ENCODE results near the gene GFRA1. TPM values are rescaled to one million over a fixed set of nuclear protein-coding genes. Genes with fewer than 3 reads are reported as not detected.

The GFRA1 gene
- total RNA-seq, 1 donor from 2014 or later = not detected

DNA sequence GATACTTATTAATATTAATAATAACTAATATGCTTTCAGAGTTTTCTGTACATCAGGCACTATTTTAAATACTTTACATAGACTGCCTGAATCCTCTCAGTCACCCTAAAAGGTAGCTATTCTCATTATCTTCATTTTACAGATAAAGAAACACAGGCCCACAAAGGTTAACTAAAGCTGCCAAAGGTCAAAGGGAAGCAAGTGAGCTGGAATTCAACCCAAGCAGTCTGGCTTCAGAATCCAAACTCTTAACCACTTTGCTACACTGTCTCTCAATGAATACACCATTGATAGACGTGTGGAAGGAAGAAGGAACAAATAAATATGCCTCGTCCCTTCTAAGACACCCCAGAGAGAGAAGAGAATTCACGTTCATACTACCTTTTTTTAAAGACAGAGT lies 52.0 kb downstream of the GFRA1 start:
- no peaks in the 10 kb centered on the region for H3K4me1 Mint-ChIP-seq (ENCODE audit: low read depth)
- H3K9me3 Mint-ChIP-seq = no peaks in the 10 kb centered on the region
- no peaks in the 10 kb centered on the region for H3K36me3 Mint-ChIP-seq (ENCODE audit: low read depth)
- H3K27me3 Mint-ChIP-seq (ENCODE audit: insufficient read depth) = no peaks in the 10 kb centered on the region
- no peak overlapping the region for H3K27ac Mint-ChIP-seq
- no peak overlapping the region for H3K4me3 Mint-ChIP-seq
- DNase-seq (ENCODE audit: low spot score) = no peak
- intact Hi-C loops (cut with micrococcal nuclease) = no loop called here

DNA sequence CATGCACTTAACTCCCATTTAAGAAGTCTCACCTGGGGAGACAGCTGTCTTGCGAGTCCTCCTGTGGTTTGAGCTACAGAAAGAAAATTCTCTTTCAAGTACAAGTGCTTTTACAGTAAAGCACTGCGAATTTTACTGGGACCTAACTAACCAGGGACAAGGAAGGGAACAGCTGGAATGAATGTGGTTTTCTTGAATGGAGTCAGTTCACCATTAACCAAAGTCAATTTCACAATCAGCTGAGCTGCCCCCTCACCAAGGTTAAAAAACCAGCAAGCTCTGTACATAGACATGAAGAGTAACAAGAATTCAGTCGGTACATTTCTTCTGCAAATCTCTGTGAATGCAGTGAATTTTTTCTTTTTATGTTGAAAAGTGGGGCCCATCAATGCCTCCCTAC lies 56.3 kb downstream of the GFRA1 start:
- Mint-ChIP-seq H3K27me3 (ENCODE audit: insufficient read depth) (no peaks in the 10 kb centered on the region), H3K9me3 (no peaks in the 10 kb centered on the region), H3K4me3 (no peak overlapping the region), H3K27ac (no peak overlapping the region), H3K4me1 (ENCODE audit: low read depth) (no peaks in the 10 kb centered on the region), H3K36me3 (ENCODE audit: low read depth) (no peaks in the 10 kb centered on the region)
- intact Hi-C loops (cut with micrococcal nuclease) = no loop called here
- DNase-seq (ENCODE audit: low spot score) = no peak

DNA sequence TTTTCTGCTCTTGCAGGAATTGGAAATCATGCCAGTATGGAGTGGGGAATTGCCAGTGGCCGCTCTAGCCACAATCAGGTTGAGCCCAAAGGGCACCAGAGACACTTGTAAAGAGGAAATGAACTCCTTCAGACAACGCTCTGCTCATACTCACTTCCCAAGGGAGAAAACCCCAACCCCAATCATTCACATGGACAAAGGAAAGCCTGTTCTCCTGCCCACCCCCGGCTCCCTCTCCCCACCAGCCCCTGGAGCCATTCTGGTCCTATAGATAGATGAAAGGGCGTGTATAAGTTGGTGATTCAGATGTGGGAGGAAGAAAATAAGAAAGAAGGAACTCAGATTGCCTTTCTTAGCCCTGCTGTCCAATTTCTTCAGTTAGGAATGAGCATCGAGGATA lies 57.4 kb downstream of the GFRA1 start:
- no peaks in the 10 kb centered on the region for H3K4me1 Mint-ChIP-seq (ENCODE audit: low read depth)
- H3K27ac Mint-ChIP-seq = no peak overlapping the region
- intact Hi-C loops (cut with micrococcal nuclease) = no loop called here
- H3K4me3 Mint-ChIP-seq = no peak overlapping the region
- H3K9me3 Mint-ChIP-seq = no peaks in the 10 kb centered on the region
- H3K27me3 Mint-ChIP-seq (ENCODE audit: insufficient read depth) = no peaks in the 10 kb centered on the region
- no peaks in the 10 kb centered on the region for H3K36me3 Mint-ChIP-seq (ENCODE audit: low read depth)
- no peak for DNase-seq (ENCODE audit: low spot score)

DNA sequence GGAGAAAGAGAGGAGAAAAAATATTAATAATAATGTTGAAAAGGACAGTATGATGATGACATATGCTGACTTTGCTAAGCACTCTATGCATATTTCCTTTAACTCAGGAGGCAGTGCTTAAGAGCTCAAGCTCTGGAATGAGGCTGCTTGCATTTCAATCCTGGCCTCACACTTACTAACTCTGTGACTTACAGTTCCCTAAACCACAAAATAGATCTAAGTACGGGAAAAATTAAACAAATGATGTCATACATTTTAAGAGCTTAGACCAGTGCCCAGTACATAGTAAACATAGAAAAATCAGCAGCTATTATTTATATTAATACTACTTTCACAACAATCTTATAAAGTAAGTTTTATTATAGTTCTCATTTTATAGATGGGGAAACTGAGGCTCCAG lies 61.3 kb downstream of the GFRA1 start:
- Mint-ChIP-seq H3K27ac (no peak overlapping the region), H3K36me3 (ENCODE audit: low read depth) (no peaks in the 10 kb centered on the region), H3K9me3 (no peaks in the 10 kb centered on the region), H3K4me3 (no peak overlapping the region), H3K27me3 (ENCODE audit: insufficient read depth) (no peaks in the 10 kb centered on the region), H3K4me1 (ENCODE audit: low read depth) (no peaks in the 10 kb centered on the region)
- DNase-seq (ENCODE audit: low spot score) = no peak
- intact Hi-C loops (cut with micrococcal nuclease) = no loop called here

DNA sequence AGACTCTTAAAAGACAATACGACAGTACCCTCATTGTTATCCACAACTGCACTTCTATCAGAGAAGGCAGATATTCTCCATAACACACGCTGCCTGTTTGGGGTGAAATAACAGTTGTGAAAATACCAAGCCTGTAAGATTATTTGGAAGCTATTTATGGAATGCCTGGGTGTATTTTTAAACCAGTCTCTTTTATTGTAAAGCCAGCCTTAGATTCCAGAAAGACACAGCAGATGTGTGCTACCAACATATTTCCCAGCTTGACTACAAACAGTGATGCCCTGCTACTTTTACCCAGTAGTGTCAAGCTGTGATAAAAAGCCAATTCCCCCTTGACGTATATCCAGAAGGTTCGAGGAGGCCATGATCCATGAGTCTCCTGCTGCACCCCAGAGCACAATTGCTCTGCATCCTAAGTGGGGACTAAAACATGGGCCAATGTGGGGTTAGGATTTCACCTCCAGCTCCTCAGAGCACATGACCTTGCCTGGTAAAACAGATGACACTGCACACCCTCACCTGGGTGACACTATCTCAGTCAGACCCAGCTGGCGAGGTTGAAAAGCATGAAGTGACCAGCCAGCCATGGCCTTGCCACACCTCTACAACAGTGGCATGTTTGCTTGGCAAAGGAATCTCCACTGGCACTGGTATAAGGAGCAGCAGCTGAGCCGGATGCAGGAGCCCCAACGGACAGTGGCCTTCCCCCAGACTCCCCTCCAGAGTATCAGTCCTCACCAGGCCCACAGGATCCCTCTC lies 62.2 kb downstream of the GFRA1 start:
- Mint-ChIP-seq H3K4me3 (no peak overlapping the region), H3K4me1 (ENCODE audit: low read depth) (no peaks in the 10 kb centered on the region), H3K27ac (no peak overlapping the region), H3K36me3 (ENCODE audit: low read depth) (no peaks in the 10 kb centered on the region), H3K27me3 (ENCODE audit: insufficient read depth) (no peaks in the 10 kb centered on the region), H3K9me3 (no peaks in the 10 kb centered on the region)
- no peak for DNase-seq (ENCODE audit: low spot score)
- intact Hi-C loops (cut with micrococcal nuclease) = no loop called here

DNA sequence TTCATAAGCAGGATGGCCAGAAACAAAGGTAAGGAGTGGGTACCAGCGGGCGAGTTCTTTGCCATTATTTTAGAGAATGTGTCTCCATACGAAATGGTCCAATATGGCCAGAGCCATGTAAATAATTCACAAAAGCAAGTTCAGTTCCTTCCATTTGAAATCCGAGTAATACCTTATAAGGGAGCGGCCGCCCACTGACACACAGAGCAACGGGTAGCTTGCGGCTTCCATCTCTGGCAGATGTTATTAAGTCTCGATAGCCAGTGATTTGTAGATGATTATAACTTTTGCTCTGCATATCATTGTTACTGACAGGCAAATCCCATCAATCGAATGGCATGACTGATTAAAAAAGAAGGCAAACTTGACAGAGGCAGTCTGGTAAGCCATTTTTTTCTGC lies 63.2 kb downstream of the GFRA1 start:
- Mint-ChIP-seq H3K4me3 (no peak overlapping the region), H3K9me3 (no peaks in the 10 kb centered on the region), H3K27ac (no peak overlapping the region), H3K4me1 (ENCODE audit: low read depth) (no peaks in the 10 kb centered on the region), H3K27me3 (ENCODE audit: insufficient read depth) (no peaks in the 10 kb centered on the region), H3K36me3 (ENCODE audit: low read depth) (no peaks in the 10 kb centered on the region)
- DNase-seq (ENCODE audit: low spot score) = no peak
- intact Hi-C loops (cut with micrococcal nuclease) = no loop called here

DNA sequence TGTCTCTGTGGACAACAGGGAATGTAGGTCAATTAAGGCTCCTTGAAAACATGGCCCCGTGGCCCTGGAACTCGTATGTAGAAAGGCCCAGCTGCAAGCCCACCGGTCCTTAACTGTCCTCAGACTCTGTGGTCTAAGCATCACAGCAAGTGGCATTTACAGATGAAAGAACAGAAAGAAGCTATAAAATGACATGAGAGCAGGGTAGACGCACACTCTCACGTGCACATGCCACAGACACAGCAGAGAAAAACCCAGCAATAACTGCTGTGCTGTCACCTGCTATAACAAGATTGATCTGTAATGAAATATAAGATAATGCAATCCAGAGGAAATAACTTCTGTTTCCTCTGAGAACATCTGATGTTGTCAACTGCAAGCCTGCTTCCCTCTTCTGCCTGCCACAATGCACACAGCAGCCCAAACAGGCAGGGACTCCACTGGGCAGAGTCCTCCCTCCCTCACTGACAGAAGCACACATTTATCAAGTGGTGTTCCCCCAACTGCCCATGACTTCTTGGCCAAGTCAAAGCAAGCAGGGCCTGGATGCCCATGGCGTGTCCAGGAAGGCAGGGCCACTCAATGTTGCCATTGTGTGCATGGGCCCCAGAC lies 63.9 kb downstream of the GFRA1 start:
- H3K9me3 Mint-ChIP-seq = no peaks in the 10 kb centered on the region
- no peak overlapping the region for H3K4me3 Mint-ChIP-seq
- H3K27ac Mint-ChIP-seq = no peak overlapping the region
- H3K4me1 Mint-ChIP-seq (ENCODE audit: low read depth) = no peaks in the 10 kb centered on the region
- no peaks in the 10 kb centered on the region for H3K36me3 Mint-ChIP-seq (ENCODE audit: low read depth)
- intact Hi-C loops (cut with micrococcal nuclease) = no loop called here
- no peaks in the 10 kb centered on the region for H3K27me3 Mint-ChIP-seq (ENCODE audit: insufficient read depth)
- DNase-seq (ENCODE audit: low spot score) = no peak

DNA sequence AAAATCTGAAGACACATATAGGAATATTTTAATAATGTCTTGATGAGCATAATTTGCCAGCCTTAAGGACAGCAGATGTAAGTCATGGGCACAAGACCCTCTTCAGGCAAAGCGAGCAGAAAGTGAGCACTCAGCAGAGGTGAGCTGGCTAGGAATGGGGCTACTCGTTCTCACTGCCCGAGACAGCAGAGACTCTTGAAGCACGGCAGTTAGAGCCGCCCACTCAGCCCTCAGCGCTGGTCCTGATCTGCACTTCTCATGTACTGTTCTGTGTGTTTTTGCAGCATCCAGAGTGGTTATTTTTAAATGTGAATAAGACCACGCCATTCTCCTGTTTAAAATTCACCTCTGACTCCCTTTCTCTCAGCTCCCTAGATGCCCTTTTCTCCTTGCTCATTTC lies 65.3 kb downstream of the GFRA1 start:
- no peaks in the 10 kb centered on the region for H3K36me3 Mint-ChIP-seq (ENCODE audit: low read depth)
- no peaks in the 10 kb centered on the region for H3K27me3 Mint-ChIP-seq (ENCODE audit: insufficient read depth)
- no peak for DNase-seq (ENCODE audit: low spot score)
- intact Hi-C loops (cut with micrococcal nuclease) = no loop called here
- H3K4me3 Mint-ChIP-seq = no peak overlapping the region
- H3K4me1 Mint-ChIP-seq (ENCODE audit: low read depth) = no peaks in the 10 kb centered on the region
- H3K27ac Mint-ChIP-seq = no peak overlapping the region
- H3K9me3 Mint-ChIP-seq = no peaks in the 10 kb centered on the region

DNA sequence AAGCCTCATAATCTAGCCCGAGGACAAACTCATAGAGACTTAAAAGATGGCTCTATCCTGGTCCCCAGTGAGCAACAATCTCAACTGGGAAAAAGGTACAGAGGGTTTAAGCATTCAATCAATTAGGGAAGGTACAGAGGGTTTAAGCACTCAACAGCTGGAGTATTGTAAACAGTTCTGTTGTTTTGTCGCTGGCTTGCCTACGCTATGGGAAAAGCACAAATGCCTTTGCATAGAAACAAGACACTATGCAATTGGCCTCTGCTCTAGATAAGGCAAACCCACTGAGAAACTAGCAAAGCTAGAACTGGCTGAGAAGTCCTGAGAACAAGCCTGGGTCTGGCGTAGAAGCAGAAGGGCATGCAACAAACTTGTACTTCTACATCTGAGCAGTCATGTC lies 69.3 kb downstream of the GFRA1 start:
- H3K4me3 Mint-ChIP-seq = no peak overlapping the region
- H3K27ac Mint-ChIP-seq = no peak overlapping the region
- no peak for DNase-seq (ENCODE audit: low spot score)
- H3K27me3 Mint-ChIP-seq (ENCODE audit: insufficient read depth) = no peaks in the 10 kb centered on the region
- intact Hi-C loops (cut with micrococcal nuclease) = no loop called here
- no peaks in the 10 kb centered on the region for H3K4me1 Mint-ChIP-seq (ENCODE audit: low read depth)
- no peaks in the 10 kb centered on the region for H3K9me3 Mint-ChIP-seq
- H3K36me3 Mint-ChIP-seq (ENCODE audit: low read depth) = no peaks in the 10 kb centered on the region

DNA sequence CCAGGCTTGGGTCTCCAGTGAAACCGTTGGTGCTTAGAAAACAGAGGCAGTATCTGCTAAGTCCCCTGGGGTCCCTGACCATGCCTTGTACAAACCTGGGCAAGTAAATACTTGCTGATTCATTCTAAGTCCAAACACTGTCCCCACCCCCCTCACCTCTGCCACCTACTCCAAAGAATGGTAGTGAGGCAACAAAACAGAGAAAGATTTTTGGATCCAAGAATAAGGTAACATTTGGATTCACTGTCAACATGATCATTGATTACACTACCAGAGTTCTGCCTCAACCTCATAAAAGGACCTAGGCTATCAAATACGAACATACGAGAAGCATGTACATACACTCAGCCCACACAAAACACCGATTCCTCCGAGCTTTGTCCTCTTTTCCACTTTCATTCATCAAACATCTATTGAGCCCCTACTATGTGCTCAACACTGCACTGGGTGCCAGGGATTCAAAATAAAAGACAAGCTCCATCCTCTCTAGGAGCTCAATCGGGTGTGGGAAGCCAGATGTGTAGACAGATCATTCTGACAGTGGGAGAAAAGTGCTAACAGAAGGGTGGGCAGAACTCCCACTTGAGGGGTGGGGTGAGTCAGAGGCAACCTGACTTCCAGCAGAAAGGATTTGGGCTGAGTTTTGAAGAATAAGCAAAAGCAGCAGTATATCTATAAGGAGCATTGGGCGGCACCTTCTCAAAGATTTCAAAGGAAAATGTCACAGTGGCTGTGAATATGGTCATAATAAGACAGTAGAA lies 71.2 kb downstream of the GFRA1 start:
- Mint-ChIP-seq H3K9me3 (no peaks in the 10 kb centered on the region), H3K4me1 (ENCODE audit: low read depth) (no peaks in the 10 kb centered on the region), H3K27ac (no peak overlapping the region), H3K27me3 (ENCODE audit: insufficient read depth) (no peaks in the 10 kb centered on the region), H3K36me3 (ENCODE audit: low read depth) (no peaks in the 10 kb centered on the region), H3K4me3 (no peak overlapping the region)
- no peak for DNase-seq (ENCODE audit: low spot score)
- intact Hi-C loops (cut with micrococcal nuclease) = no loop called here

DNA sequence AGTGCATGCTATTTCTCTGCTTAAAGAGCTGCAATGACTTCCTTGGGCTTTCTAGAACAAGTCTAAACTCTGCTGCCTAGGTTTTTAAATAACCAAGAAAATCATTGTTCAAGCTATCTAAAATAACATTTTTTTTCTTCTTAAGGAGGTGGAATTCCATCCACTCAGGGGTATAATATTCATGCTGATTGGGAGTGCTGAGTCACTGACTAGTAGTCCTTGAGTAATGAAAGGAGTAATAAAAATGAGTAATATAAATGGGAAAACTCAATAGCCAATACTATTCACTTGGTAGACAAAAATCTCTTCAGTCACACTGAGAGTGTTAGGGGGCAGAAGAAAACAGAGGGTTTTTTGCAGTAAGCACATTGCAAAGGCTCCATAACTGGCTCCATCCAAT lies 72.0 kb downstream of the GFRA1 start:
- Mint-ChIP-seq H3K27me3 (ENCODE audit: insufficient read depth) (no peaks in the 10 kb centered on the region), H3K9me3 (no peaks in the 10 kb centered on the region), H3K27ac (no peak overlapping the region), H3K4me1 (ENCODE audit: low read depth) (no peaks in the 10 kb centered on the region), H3K4me3 (no peak overlapping the region), H3K36me3 (ENCODE audit: low read depth) (no peaks in the 10 kb centered on the region)
- intact Hi-C loops (cut with micrococcal nuclease) = no loop called here
- DNase-seq (ENCODE audit: low spot score) = no peak

DNA sequence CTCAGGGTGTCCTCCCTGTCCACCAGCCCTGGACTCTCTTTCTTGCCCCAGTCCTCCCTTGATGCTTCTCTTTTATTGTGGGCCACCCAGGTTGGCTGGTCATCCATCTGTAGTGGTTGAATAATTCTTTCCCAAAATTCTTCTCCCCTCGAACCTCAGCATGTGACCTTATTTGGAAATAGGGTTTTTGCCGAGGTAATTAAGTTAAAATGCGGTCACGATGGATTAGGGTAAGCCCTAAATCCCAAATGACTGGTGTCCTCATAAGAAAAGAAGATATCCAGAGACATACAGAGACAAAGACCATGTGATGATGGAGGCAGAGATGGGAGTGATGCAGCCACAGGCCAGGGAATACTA lies 74.3 kb downstream of the GFRA1 start:
- Mint-ChIP-seq H3K9me3 (peaks cover 8% of the 10 kb centered on the region), H3K4me3 (no peak overlapping the region), H3K27ac (no peak overlapping the region), H3K27me3 (ENCODE audit: insufficient read depth) (no peaks in the 10 kb centered on the region), H3K36me3 (ENCODE audit: low read depth) (no peaks in the 10 kb centered on the region), H3K4me1 (ENCODE audit: low read depth) (no peaks in the 10 kb centered on the region)
- intact Hi-C loops (cut with micrococcal nuclease) = no loop called here
- no peak for DNase-seq (ENCODE audit: low spot score)

DNA sequence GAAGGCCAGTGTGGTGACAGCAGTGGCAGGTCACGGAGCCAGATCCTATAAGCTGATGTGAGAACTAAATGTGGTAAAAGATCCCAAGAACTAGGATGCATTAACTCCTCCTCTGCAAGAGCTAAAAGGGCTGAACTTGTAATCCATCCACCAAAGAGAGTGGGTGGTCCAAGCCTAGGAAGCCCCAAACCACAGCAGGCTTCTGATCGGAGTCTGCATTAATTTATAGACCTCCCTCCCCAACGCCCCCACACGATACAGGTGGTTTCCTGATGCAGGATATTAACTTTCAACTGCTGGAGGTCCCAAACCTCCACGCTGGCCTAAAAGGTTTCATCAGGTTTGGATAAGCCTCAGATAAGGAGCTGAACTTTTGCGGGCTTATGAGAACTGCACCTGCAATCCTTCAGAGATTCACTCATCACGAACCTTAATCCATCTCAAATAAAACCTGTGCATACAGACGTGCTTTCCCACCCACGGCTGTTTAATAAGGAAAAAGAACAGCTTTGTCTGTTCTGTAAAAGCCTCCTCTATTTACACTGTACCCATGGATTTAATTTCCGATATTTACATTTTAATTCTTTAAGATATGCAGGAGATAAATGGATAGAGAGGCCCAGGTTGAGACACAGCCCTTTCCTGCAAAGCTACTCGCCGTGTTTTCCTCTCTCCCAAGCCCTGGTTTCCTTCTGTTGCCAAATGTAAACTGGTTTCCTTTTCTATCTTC lies 74.9 kb downstream of the GFRA1 start:
- intact Hi-C loops (cut with micrococcal nuclease) = no loop called here
- H3K9me3 Mint-ChIP-seq = peaks cover 8% of the 10 kb centered on the region
- H3K27ac Mint-ChIP-seq = no peak overlapping the region
- DNase-seq (ENCODE audit: low spot score) = no peak
- H3K36me3 Mint-ChIP-seq (ENCODE audit: low read depth) = no peaks in the 10 kb centered on the region
- no peaks in the 10 kb centered on the region for H3K4me1 Mint-ChIP-seq (ENCODE audit: low read depth)
- H3K27me3 Mint-ChIP-seq (ENCODE audit: insufficient read depth) = no peaks in the 10 kb centered on the region
- no peak overlapping the region for H3K4me3 Mint-ChIP-seq
